ENCODE data around the gene DACH1.

DACH1 gene

DNA sequence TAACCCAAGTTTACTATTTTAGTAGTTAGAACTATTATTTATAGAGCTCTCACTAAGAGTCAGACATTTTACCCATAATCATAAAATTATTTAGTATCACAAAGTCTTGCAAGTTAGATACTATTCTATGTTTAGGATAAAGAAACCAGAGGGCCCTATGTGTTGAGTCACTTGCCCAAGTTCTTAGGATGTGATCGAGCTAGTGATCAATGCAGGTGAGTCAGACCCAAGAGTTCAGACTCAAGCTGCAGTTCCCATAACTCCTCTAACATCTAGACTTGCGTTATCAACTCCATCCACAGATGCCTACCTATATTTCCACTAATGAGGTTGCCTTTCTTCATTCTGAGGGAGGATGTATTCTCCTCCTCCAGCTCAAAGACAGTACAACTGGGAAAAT is 53.8 kb downstream of the DACH1 start:
- H3K9ac ChIP-seq (ENCODE audit: low read length) = no peak overlapping the region
- H3K27me3 ChIP-seq (ENCODE audit: control insufficient read depth, insufficient read depth, low read length) = no peaks in the 10 kb centered on the region
- no peaks in the 10 kb centered on the region for H3K36me3 ChIP-seq (ENCODE audit: control insufficient read depth, insufficient read depth, low read length)
- no peaks in the 10 kb centered on the region for H3K4me1 ChIP-seq (ENCODE audit: control insufficient read depth, insufficient read depth, low read length)
- no peak overlapping the region for H3K4me3 ChIP-seq (ENCODE audit: low read length)
- no peaks in the 10 kb centered on the region for H3K9me3 ChIP-seq (ENCODE audit: control insufficient read depth, low read length)

DNA sequence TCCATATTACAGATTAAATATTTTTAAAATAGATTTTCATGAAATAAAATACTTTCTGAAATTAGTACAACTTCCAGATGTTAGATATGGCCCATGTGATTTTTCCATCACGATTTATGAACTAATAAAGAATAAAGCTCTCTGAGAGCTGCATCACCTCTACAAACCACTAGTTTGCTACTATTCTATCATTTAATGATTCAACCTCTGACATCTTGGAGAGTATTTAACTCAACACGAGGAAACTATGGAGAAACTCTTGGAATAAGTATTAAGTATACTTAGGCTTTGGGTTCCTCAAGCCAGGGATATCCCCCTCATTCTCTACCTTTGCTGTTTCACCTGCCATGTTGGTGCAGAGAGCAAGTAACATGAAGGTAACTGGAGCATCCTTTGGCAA is 55.7 kb downstream of the DACH1 start:
- Histone ChIP-seq H3K9ac (ENCODE audit: low read length) (no peak overlapping the region), H3K4me1 (ENCODE audit: control insufficient read depth, insufficient read depth, low read length) (no peaks in the 10 kb centered on the region), H3K27me3 (ENCODE audit: control insufficient read depth, insufficient read depth, low read length) (no peaks in the 10 kb centered on the region), H3K9me3 (ENCODE audit: control insufficient read depth, low read length) (no peaks in the 10 kb centered on the region), H3K4me3 (ENCODE audit: low read length) (no peak overlapping the region), H3K36me3 (ENCODE audit: control insufficient read depth, insufficient read depth, low read length) (no peaks in the 10 kb centered on the region)

- no peaks in the 10 kb centered on the region for H3K9me3 ChIP-seq (ENCODE audit: control insufficient read depth, low read length)
Observed at GRCh38 chr13:71808708-71809107, 58.3 kb downstream of the DACH1 start.

DNA sequence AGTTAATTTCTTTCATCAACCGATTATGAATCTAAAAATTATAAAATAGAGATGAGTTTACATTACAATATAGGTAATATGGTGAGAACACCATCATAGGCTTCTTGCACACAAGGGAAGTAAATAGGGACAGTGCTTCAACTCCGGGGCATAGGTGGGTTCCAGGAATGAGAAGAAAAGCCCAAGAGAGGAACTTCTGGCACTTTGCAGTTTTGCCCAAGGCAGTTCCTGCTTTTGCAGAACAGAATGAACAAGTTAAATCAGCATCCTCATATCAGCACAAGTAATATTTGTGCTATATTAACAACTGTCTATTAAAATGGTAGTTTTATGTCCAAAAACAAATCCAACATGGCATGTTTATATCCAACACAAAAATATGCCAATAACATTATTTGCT is 60.1 kb downstream of the DACH1 start:
- H3K27me3 ChIP-seq (ENCODE audit: control insufficient read depth, insufficient read depth, low read length) = no peaks in the 10 kb centered on the region
- H3K9me3 ChIP-seq (ENCODE audit: control insufficient read depth, low read length) = no peaks in the 10 kb centered on the region
- H3K36me3 ChIP-seq (ENCODE audit: control insufficient read depth, insufficient read depth, low read length) = no peaks in the 10 kb centered on the region
- no peak overlapping the region for H3K9ac ChIP-seq (ENCODE audit: low read length)
- H3K4me3 ChIP-seq (ENCODE audit: low read length) = no peak overlapping the region
- no peaks in the 10 kb centered on the region for H3K4me1 ChIP-seq (ENCODE audit: control insufficient read depth, insufficient read depth, low read length)

More at GRCh38 chr13:71808708-71809107, 58.3 kb downstream of the DACH1 start:
- H3K27me3 ChIP-seq (ENCODE audit: control insufficient read depth, insufficient read depth, low read length) = no peaks in the 10 kb centered on the region
- no peak overlapping the region for H3K4me3 ChIP-seq (ENCODE audit: low read length)
- H3K9ac ChIP-seq (ENCODE audit: low read length) = no peak overlapping the region
- no peaks in the 10 kb centered on the region for H3K4me1 ChIP-seq (ENCODE audit: control insufficient read depth, insufficient read depth, low read length)
- no peaks in the 10 kb centered on the region for H3K36me3 ChIP-seq (ENCODE audit: control insufficient read depth, insufficient read depth, low read length)

DNA sequence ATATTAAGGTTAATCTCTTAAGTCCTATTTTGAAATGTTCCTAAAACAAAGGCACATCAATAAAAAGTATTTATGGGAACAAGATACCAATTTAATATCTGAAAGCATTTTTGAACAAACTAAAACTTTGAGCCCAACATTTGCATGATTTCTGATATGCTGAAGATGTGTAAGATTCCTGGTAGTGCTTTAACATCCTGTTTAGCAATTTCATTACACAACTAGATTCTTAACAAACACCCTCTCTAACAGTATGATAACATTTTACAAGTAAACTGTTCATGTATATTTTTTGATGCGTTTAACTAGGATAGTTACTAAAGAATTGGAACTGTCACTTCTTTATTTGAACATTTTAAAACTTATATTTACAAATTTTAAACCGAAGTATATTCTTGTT is 63.9 kb downstream of the DACH1 start:
- H3K9me3 ChIP-seq (ENCODE audit: control insufficient read depth, low read length) = no peaks in the 10 kb centered on the region
- no peak overlapping the region for H3K4me3 ChIP-seq (ENCODE audit: low read length)
- H3K4me1 ChIP-seq (ENCODE audit: control insufficient read depth, insufficient read depth, low read length) = no peaks in the 10 kb centered on the region
- no peaks in the 10 kb centered on the region for H3K27me3 ChIP-seq (ENCODE audit: control insufficient read depth, insufficient read depth, low read length)
- H3K9ac ChIP-seq (ENCODE audit: low read length) = no peak overlapping the region
- no peaks in the 10 kb centered on the region for H3K36me3 ChIP-seq (ENCODE audit: control insufficient read depth, insufficient read depth, low read length)

- no peaks in the 10 kb centered on the region for H3K4me1 ChIP-seq (ENCODE audit: control insufficient read depth, insufficient read depth, low read length)
Observed at GRCh38 chr13:71801781-71802180, 65.2 kb downstream of the DACH1 start.

DNA sequence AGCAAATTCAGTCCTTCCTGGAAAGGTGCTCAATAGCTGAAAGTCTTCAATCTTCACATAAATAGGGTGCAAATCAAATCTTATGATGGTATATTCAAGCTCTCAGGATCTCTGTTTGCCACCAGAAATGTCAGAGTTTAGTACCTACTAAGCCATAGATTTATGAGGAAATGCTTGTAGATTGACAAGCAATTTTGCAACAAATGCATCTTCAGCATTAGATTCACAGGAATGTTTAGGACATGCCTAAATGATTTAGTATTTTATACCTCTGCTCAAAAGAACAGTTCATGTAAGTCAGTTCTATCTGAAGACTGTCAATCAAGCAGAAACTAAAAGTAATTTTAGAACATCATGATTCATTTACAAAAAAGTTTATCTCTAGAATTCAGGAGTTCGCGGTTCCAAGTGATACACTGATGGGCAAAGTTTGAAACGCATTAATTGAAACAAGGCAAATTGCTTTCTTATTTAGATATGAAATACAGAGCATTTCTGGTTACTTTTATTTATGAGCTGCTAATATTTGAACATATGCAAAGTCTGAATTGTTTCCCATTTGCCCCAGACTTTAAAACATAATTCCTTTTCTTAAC is 65.7 kb downstream of the DACH1 start:
- Histone ChIP-seq H3K9ac (ENCODE audit: low read length) (no peak overlapping the region), H3K27me3 (ENCODE audit: control insufficient read depth, insufficient read depth, low read length) (no peaks in the 10 kb centered on the region), H3K36me3 (ENCODE audit: control insufficient read depth, insufficient read depth, low read length) (no peaks in the 10 kb centered on the region), H3K4me1 (ENCODE audit: control insufficient read depth, insufficient read depth, low read length) (no peaks in the 10 kb centered on the region), H3K9me3 (ENCODE audit: control insufficient read depth, low read length) (no peaks in the 10 kb centered on the region), H3K4me3 (ENCODE audit: low read length) (no peak overlapping the region)

More at GRCh38 chr13:71801781-71802180, 65.2 kb downstream of the DACH1 start:
- no peak overlapping the region for H3K9ac ChIP-seq (ENCODE audit: low read length)
- H3K9me3 ChIP-seq (ENCODE audit: control insufficient read depth, low read length) = no peaks in the 10 kb centered on the region
- H3K4me3 ChIP-seq (ENCODE audit: low read length) = no peak overlapping the region
- no peaks in the 10 kb centered on the region for H3K36me3 ChIP-seq (ENCODE audit: control insufficient read depth, insufficient read depth, low read length)
- no peaks in the 10 kb centered on the region for H3K27me3 ChIP-seq (ENCODE audit: control insufficient read depth, insufficient read depth, low read length)

GRCh38 chr13:71799324-71799723 is 67.7 kb downstream of the DACH1 start:
- Histone ChIP-seq H3K4me1 (ENCODE audit: control insufficient read depth, insufficient read depth, low read length) (no peaks in the 10 kb centered on the region), H3K27me3 (ENCODE audit: control insufficient read depth, insufficient read depth, low read length) (no peaks in the 10 kb centered on the region), H3K36me3 (ENCODE audit: control insufficient read depth, insufficient read depth, low read length) (no peaks in the 10 kb centered on the region), H3K9me3 (ENCODE audit: control insufficient read depth, low read length) (no peaks in the 10 kb centered on the region), H3K9ac (ENCODE audit: low read length) (no peak overlapping the region), H3K4me3 (ENCODE audit: low read length) (no peak overlapping the region)

- H3K9ac ChIP-seq (ENCODE audit: low read length) = no peak overlapping the region
- no peaks in the 10 kb centered on the region for H3K27me3 ChIP-seq (ENCODE audit: control insufficient read depth, insufficient read depth, low read length)
- H3K36me3 ChIP-seq (ENCODE audit: control insufficient read depth, insufficient read depth, low read length) = no peaks in the 10 kb centered on the region
- H3K4me1 ChIP-seq (ENCODE audit: control insufficient read depth, insufficient read depth, low read length) = no peaks in the 10 kb centered on the region
- no peak overlapping the region for H3K4me3 ChIP-seq (ENCODE audit: low read length)
- no peaks in the 10 kb centered on the region for H3K9me3 ChIP-seq (ENCODE audit: control insufficient read depth, low read length)
Observed at GRCh38 chr13:71798707-71799106, 68.3 kb downstream of the DACH1 start.

DNA sequence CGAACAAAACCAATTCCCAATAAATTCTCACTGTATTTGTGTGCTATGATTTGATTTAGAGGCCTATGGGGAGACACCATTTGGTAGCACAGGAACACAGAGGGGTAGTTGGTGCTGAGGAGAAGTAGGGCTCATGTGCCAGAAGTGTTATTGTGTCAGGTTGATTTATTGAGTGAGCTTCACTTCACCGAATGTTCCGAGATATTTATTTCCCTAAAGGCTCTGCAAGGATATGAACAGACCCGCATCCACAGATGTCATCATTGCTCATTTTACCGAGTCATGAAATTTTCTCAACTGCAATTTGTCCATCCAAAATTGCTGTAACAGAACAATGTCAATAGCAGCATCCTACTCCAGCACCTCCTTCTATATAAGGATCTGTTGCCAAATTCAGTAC is 69.5 kb downstream of the DACH1 start:
- Histone ChIP-seq H3K4me3 (ENCODE audit: low read length) (no peak overlapping the region), H3K9me3 (ENCODE audit: control insufficient read depth, low read length) (no peaks in the 10 kb centered on the region), H3K36me3 (ENCODE audit: control insufficient read depth, insufficient read depth, low read length) (no peaks in the 10 kb centered on the region), H3K9ac (ENCODE audit: low read length) (no peak overlapping the region), H3K4me1 (ENCODE audit: control insufficient read depth, insufficient read depth, low read length) (no peaks in the 10 kb centered on the region), H3K27me3 (ENCODE audit: control insufficient read depth, insufficient read depth, low read length) (no peaks in the 10 kb centered on the region)

GRCh38 chr13:71789693-71790329 is 77.2 kb downstream of the DACH1 start:
- Histone ChIP-seq H3K27me3 (ENCODE audit: control insufficient read depth, insufficient read depth, low read length) (no peaks in the 10 kb centered on the region), H3K9ac (ENCODE audit: low read length) (no peak overlapping the region), H3K4me3 (ENCODE audit: low read length) (no peak overlapping the region), H3K4me1 (ENCODE audit: control insufficient read depth, insufficient read depth, low read length) (no peaks in the 10 kb centered on the region), H3K36me3 (ENCODE audit: control insufficient read depth, insufficient read depth, low read length) (no peaks in the 10 kb centered on the region), H3K9me3 (ENCODE audit: control insufficient read depth, low read length) (no peaks in the 10 kb centered on the region)

DNA sequence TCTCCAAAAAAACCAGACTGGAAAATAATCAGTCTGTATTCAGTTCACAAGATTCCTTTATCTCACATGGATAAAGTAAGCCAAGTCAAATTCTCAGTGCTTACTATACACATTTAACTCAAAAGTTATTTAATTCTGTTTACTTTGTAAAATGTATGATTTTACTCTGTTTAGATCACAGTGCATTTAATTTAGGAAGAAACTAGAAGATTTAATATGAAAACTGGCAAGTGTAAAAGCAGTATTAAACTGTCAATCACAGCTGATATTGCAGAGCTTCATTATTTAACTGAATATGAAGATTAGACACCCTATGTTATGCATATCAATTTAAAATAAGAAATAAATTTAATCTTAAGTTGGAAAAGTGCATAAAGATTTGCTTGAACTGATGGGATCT is 78.0 kb downstream of the DACH1 start:
- Histone ChIP-seq H3K4me3 (ENCODE audit: low read length) (no peak overlapping the region), H3K4me1 (ENCODE audit: control insufficient read depth, insufficient read depth, low read length) (no peaks in the 10 kb centered on the region), H3K9ac (ENCODE audit: low read length) (no peak overlapping the region), H3K27me3 (ENCODE audit: control insufficient read depth, insufficient read depth, low read length) (no peaks in the 10 kb centered on the region), H3K9me3 (ENCODE audit: control insufficient read depth, low read length) (no peaks in the 10 kb centered on the region), H3K36me3 (ENCODE audit: control insufficient read depth, insufficient read depth, low read length) (no peaks in the 10 kb centered on the region)

GRCh38 chr13:71787414-71787813 is 79.6 kb downstream of the DACH1 start:
- Histone ChIP-seq H3K27me3 (ENCODE audit: control insufficient read depth, insufficient read depth, low read length) (no peaks in the 10 kb centered on the region), H3K36me3 (ENCODE audit: control insufficient read depth, insufficient read depth, low read length) (no peaks in the 10 kb centered on the region), H3K4me3 (ENCODE audit: low read length) (no peak overlapping the region), H3K9ac (ENCODE audit: low read length) (no peak overlapping the region), H3K4me1 (ENCODE audit: control insufficient read depth, insufficient read depth, low read length) (no peaks in the 10 kb centered on the region), H3K9me3 (ENCODE audit: control insufficient read depth, low read length) (no peaks in the 10 kb centered on the region)

Data from mucosa of stomach (tissue), 1 donor.